HL-60/S4 (cell line): ENCODE measurements around the gene MC3R.

Experiments used
- in situ Hi-C: fragments of 300-500 bp; cut with MboI; formaldehyde crosslinking; loops from 2 replicates; pipeline ENCODE4 v1.14.3; 2022; ENCODE audit warnings: low sequenced_read_pairs

Gene MC3R

DNA sequence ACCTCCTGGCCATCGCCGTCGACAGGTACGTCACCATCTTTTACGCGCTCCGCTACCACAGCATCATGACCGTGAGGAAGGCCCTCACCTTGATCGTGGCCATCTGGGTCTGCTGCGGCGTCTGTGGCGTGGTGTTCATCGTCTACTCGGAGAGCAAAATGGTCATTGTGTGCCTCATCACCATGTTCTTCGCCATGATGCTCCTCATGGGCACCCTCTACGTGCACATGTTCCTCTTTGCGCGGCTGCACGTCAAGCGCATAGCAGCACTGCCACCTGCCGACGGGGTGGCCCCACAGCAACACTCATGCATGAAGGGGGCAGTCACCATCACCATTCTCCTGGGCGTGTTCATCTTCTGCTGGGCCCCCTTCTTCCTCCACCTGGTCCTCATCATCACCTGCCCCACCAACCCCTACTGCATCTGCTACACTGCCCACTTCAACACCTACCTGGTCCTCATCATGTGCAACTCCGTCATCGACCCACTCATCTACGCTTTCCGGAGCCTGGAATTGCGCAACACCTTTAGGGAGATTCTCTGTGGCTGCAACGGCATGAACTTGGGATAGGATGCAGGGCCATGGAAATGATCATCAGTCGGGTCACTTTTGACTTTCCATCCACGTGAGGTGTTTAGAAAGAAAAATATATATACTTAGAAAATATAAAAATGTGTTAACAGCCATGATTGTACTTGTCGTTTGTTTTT, 868 bp downstream of the MC3R start:
- in situ Hi-C loops = loop anchor here (25.0 kb wide), 1 partner anchor 1562 kb away; no protein-coding TSS in a partner anchor

DNA sequence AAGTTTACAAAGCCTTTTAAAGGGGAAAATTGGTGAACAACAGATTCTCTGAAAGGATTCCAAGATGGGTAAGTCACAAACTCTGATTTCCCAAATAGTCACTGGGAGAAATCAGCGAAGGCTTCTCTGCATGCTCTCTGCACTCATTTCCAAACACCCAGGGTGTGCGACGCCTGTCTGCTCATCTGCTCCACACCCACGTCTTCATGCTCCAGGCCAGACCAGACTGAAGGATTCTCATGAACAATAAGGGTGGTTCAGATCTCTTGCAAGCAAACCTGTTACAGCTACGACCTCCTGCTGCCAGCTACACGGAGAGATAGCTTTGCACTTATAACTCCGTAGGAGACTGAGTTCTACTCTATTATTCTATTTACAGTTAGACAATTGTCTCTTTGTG, 1.4 kb downstream of the MC3R start:
- in situ Hi-C loops = loop anchor here (25.0 kb wide), 1 partner anchor 1563 kb away; no protein-coding TSS in a partner anchor

DNA sequence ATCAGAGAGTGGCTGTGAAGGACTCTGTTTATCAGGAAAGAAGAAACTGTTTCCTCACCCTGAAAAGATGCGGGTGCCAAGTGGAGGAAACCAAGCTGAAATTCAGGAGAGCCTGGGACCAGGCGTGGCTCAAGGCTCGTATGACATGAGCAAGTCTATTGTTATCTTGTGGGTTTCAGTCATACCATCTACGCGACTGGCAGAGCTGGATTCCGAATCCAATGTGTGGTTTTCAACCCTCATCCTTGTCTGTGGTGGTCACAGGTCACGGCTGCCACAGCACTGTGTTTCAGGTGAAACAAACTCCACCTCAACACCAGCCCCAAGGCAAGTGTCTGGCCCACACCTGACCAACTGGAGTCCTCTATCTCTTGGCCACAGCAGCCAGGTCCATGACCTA, 9.1 kb downstream of the MC3R start:
- in situ Hi-C loops = no loop called here

DNA sequence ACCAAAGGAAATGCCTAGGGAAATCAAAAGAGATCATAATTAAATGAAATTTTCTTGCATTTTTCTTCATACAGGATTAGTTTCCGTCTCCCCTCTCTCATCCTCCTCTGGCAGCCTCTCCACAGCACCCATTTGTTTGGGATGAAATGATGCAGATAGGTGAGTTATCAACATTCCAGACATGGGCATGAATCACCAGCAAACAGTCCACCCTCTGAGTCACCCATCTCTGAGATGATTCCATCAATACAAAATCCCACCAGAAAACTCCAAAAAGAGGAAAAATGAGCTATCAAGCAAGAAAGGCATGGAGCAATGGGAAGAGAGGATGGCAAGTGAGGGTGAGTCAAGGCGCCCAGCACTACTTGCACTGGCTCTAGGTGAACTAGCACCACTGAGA, 11.4 kb downstream of the MC3R start:
- in situ Hi-C loops = no loop called here

DNA sequence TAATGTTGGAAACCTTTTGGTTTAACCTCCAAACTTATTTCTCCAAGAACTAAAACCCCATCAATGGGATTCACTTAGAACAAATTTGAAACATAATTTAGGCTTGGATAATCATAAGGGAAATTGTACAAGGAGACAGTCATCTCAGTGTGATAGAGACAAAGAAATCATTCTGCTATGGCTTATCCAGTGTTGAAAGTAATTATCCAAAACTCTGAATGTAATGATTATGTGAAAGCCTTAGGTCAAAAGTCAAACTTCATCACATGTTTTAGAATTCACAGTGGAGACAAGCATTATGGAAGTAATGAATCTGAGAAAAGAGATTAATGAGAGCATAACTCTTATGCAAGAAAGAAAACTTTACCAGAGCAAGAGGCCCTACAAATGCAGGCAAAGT, 20.0 kb downstream of the MC3R start:
- in situ Hi-C loops = no loop called here

DNA sequence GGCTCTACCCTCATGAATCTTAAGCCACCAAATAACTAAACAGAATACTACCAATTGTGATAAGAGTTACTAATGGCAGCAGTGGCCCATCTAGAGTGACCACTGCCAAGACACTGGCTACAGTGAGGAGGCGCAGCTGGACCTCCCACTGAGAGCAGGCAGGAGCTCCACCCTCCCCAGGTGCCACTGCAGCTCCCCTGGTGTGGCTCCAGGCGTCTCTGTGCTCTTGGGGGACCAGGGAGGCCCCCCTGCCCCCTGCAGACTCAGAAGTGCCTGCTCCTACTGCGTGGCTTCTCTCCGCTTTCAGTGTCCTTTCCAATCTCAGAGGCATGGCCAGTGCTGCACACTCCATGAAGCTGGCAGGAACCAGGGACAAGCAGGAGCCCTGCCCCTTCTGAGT, 23.4 kb downstream of the MC3R start:
- in situ Hi-C loops = no loop called here

DNA sequence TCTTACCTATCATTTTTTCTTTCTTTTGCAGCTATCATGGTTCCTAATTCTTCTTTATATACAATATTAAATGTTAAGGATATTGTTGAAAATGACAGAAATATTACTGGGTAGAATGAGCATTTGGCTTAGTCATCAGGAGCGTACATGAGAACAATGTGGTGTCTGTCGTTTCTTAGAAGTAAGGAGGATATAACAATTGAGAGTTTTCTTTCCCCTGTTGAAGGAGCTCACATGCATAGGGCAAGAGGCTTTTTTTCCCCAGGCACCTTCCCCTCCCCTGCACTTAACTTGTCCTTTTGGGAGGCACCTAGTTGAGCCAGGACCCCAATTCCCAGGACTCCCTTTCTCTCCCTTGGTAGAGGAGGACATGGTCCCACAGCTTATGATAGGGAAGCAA, 25.0 kb downstream of the MC3R start:
- in situ Hi-C loops = no loop called here

DNA sequence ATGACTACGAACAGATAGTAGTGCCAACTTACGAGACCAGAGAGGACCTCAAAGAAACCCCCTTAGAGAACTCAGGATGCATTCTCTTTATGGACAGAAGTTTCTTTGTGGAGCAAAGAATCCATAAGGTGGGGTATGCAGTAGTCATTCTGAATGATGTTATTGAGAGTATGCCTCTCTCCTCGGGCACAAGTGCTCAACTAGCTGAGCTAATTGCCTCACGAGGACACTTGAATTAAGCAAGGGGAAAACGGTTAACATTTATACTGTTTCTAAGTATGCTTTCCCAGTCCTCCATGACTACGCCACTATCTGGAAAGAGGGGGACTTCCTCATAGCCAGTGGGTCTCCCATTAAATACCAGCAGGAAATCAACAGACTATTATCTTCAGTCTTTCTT, 25.6 kb downstream of the MC3R start:
- in situ Hi-C loops = no loop called here

DNA sequence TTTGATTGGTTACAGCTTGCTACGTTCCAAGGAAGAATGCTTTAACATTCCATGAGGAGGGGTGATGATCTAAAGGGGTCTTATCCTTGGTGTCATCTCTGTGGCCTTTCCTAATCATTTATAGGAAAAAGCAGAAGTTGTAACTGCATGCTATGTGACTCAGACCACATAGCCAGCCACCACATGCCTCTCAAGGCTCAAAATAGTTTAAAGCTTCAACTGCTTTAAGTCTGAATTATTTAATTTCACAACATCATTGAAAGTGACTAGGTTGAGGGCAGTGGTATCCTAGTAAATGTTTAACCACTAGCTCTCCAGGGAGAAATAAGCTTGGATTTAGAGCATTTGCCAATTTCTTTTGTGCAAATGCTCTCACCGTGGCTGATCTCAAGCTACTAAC, 29.7 kb downstream of the MC3R start:
- in situ Hi-C loops = no loop called here

DNA sequence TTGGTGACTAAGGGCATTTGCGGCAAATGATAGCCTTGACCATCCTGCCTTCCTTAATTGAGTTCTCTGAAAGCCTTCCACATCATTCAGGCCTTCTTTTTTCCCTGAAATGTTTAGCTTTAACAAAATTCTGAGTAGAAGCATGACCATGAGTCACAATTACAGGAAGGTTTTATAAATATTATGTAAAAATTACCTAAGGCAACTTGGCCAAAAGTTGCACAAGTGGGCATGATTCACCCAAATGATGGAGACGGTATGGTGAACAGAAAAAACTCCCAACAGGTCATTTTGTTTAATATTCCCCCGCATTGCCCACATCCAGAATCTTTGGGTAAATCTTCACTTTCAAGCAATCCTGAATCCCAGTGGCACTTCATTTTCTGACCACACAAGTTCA, 37.0 kb downstream of the MC3R start:
- in situ Hi-C loops = no loop called here

DNA sequence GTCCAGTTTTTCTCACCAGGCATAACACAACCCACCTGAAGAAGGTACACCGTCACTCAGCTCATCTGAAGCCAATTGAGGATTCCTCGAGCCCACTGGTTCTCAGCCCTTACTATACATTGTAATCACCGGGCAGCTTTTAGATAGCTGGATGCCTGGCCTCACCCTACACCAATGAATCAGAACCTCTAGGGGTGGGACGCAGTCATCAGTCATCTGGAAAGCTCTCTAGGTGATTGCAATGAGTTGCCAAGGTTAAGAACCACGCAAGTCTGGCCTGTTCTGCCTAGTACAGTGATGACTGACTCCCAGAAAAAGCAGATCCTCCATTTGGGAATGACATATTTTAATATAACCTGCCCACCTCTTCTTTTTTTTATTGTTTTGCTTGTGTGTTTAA, 41.1 kb downstream of the MC3R start:
- in situ Hi-C loops = no loop called here

DNA sequence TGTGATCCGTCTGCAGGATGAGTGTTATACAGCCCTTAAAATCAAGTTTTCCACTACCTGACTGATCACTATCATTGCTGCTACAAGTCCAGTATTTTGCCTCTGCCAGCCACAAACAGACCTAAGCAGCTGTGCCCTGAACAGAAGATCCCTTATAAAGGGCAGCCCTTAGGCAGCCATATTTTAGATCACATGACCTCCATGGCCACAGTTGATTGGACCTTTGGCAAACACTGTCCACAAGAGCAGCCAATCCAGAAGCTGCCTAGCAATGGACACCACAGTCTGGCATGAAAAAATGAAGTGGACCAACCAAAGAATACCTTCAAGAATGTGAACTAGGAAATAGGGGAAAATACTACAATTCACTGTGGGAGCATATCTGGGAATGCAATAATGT, 50.8 kb downstream of the MC3R start:
- in situ Hi-C loops = no loop called here
